Activated naive CD4-positive, alpha-beta T cell treated with anti-CD3 and anti-CD28 coated beads, Interleukin-2, amount 10 ng/mL, durations not matched to agents 7 days and 5 days (primary cell): ENCODE measurements around the gene SATB2.

Source experiments
- CTCF ChIA-PET: fragments of 350-600 bp; sonication (Branson Sonifier 250); formaldehyde crosslinking; loops from one replicate; lab custom pipeline; 2021; ENCODE audit warnings: antibody characterized with exemption; lab: Charles Lee
- DNase-seq: peaks from one replicate; pipeline ENCODE4 v3.0.0-alpha.2; 2020
- H3K27ac Mint-ChIP-seq: one replicate; pipeline ENCODE4 v1.8.0; 2021; ENCODE audit warnings: mild to moderate bottlenecking, moderate library complexity, mixed read lengths
- H3K27me3 Mint-ChIP-seq: one replicate; pipeline ENCODE4 v1.8.0; 2021; ENCODE audit warnings: mild to moderate bottlenecking, mixed read lengths
- H3K36me3 Mint-ChIP-seq: one replicate; pipeline ENCODE4 v1.8.0; 2021; ENCODE audit warnings: mixed read lengths
- H3K4me1 Mint-ChIP-seq: one replicate; pipeline ENCODE4 v1.8.0; 2021; ENCODE audit warnings: mixed read lengths
- H3K4me3 Mint-ChIP-seq: one replicate; pipeline ENCODE4 v1.8.0; 2021; ENCODE audit warnings: mild to moderate bottlenecking, moderate library complexity, mixed read lengths
- H3K9me3 Mint-ChIP-seq: one replicate; pipeline ENCODE4 v1.8.0; 2021; ENCODE audit warnings: mixed read lengths

SATB2 gene

GRCh38 chr2:199303728-199304177 lies 154.0 kb downstream of the SATB2 start:
- CTCF ChIA-PET = no interaction called here

GRCh38 chr2:199302851-199303250 lies 154.9 kb downstream of the SATB2 start:
- H3K9me3 Mint-ChIP-seq = no peaks in the 10 kb centered on the region
- no peak overlapping the region for H3K27ac Mint-ChIP-seq
- no peaks in the 10 kb centered on the region for H3K36me3 Mint-ChIP-seq
- H3K4me3 Mint-ChIP-seq = no peak overlapping the region
- no peaks in the 10 kb centered on the region for H3K4me1 Mint-ChIP-seq
- CTCF ChIA-PET = no interaction called here
- DNase-seq = no peak
- H3K27me3 Mint-ChIP-seq = no peaks in the 10 kb centered on the region

More at GRCh38 chr2:199303728-199304177, 154.0 kb downstream of the SATB2 start:
- no peak overlapping the region for H3K4me3 Mint-ChIP-seq
- no peaks in the 10 kb centered on the region for H3K9me3 Mint-ChIP-seq
- H3K27ac Mint-ChIP-seq = no peak overlapping the region
- no peaks in the 10 kb centered on the region for H3K36me3 Mint-ChIP-seq
- H3K27me3 Mint-ChIP-seq = no peaks in the 10 kb centered on the region
- no peaks in the 10 kb centered on the region for H3K4me1 Mint-ChIP-seq
- DNase-seq = no peak

- no peak overlapping the region for H3K4me3 Mint-ChIP-seq
- H3K4me1 Mint-ChIP-seq = no peaks in the 10 kb centered on the region
- CTCF ChIA-PET = no interaction called here
- no peaks in the 10 kb centered on the region for H3K9me3 Mint-ChIP-seq
- H3K27me3 Mint-ChIP-seq = no peaks in the 10 kb centered on the region
- no peaks in the 10 kb centered on the region for H3K36me3 Mint-ChIP-seq
- H3K27ac Mint-ChIP-seq = no peak overlapping the region
- DNase-seq = no peak
Observed at GRCh38 chr2:199288424-199288823, 169.3 kb downstream of the SATB2 start.

- Mint-ChIP-seq H3K4me1 (no peaks in the 10 kb centered on the region), H3K4me3 (no peak overlapping the region), H3K36me3 (no peaks in the 10 kb centered on the region), H3K27ac (no peak overlapping the region), H3K27me3 (no peaks in the 10 kb centered on the region), H3K9me3 (peaks cover 2% of the 10 kb centered on the region)
- DNase-seq = no peak
- CTCF ChIA-PET = no interaction called here
Observed at GRCh38 chr2:199282309-199282708, 175.4 kb downstream of the SATB2 start.

GRCh38 chr2:199279146-199279545 lies 178.6 kb downstream of the SATB2 start:
- Mint-ChIP-seq H3K36me3 (no peaks in the 10 kb centered on the region), H3K4me1 (no peaks in the 10 kb centered on the region), H3K27ac (no peak overlapping the region), H3K27me3 (no peaks in the 10 kb centered on the region), H3K9me3 (peaks cover 2% of the 10 kb centered on the region), H3K4me3 (no peak overlapping the region)
- no peak for DNase-seq
- CTCF ChIA-PET = no interaction called here

- Mint-ChIP-seq H3K36me3 (no peaks in the 10 kb centered on the region), H3K4me3 (no peak overlapping the region), H3K9me3 (peaks cover 2% of the 10 kb centered on the region), H3K4me1 (no peaks in the 10 kb centered on the region), H3K27ac (no peak overlapping the region), H3K27me3 (no peaks in the 10 kb centered on the region)
- DNase-seq = no peak
- CTCF ChIA-PET = no interaction called here
Observed at GRCh38 chr2:199278099-199278498, 179.6 kb downstream of the SATB2 start.

GRCh38 chr2:199273042-199273511 lies 184.7 kb downstream of the SATB2 start:
- H3K36me3 Mint-ChIP-seq = no peaks in the 10 kb centered on the region
- CTCF ChIA-PET = no interaction called here
- no peak for DNase-seq

GRCh38 chr2:199261936-199262335 lies 195.8 kb downstream of the SATB2 start:
- Mint-ChIP-seq H3K4me3 (no peak overlapping the region), H3K36me3 (no peaks in the 10 kb centered on the region), H3K27ac (no peak overlapping the region), H3K9me3 (peaks cover 15% of the 10 kb centered on the region), H3K4me1 (no peaks in the 10 kb centered on the region), H3K27me3 (peaks cover 3% of the 10 kb centered on the region)
- no peak for DNase-seq
- CTCF ChIA-PET = interaction anchor here (0.6 kb wide), 1 partner anchor 244 kb away, joined by 3 read pairs; no protein-coding TSS in a partner anchor

More at GRCh38 chr2:199273042-199273511, 184.7 kb downstream of the SATB2 start:
- Mint-ChIP-seq H3K27me3 (no peaks in the 10 kb centered on the region), H3K27ac (no peak overlapping the region), H3K9me3 (no peaks in the 10 kb centered on the region), H3K4me3 (no peak overlapping the region), H3K4me1 (no peaks in the 10 kb centered on the region)

- no peak overlapping the region for H3K27ac Mint-ChIP-seq
- CTCF ChIA-PET = no interaction called here
- H3K4me1 Mint-ChIP-seq = no peaks in the 10 kb centered on the region
- H3K36me3 Mint-ChIP-seq = no peaks in the 10 kb centered on the region
- no peak overlapping the region for H3K4me3 Mint-ChIP-seq
- H3K27me3 Mint-ChIP-seq = peaks cover 3% of the 10 kb centered on the region
- no peak for DNase-seq
- H3K9me3 Mint-ChIP-seq = peaks cover 15% of the 10 kb centered on the region
Observed at GRCh38 chr2:199261239-199261638, 196.5 kb downstream of the SATB2 start.

GRCh38 chr2:199259671-199260070 lies 198.1 kb downstream of the SATB2 start:
- H3K27ac Mint-ChIP-seq = no peak overlapping the region
- H3K4me3 Mint-ChIP-seq = no peak overlapping the region
- DNase-seq = no peak
- H3K27me3 Mint-ChIP-seq = peaks cover 3% of the 10 kb centered on the region
- CTCF ChIA-PET = no interaction called here
- no peaks in the 10 kb centered on the region for H3K4me1 Mint-ChIP-seq
- no peaks in the 10 kb centered on the region for H3K36me3 Mint-ChIP-seq
- H3K9me3 Mint-ChIP-seq = peaks cover 15% of the 10 kb centered on the region

- no peak for DNase-seq
- H3K36me3 Mint-ChIP-seq = no peaks in the 10 kb centered on the region
- no peaks in the 10 kb centered on the region for H3K4me1 Mint-ChIP-seq
- peaks cover 3% of the 10 kb centered on the region for H3K27me3 Mint-ChIP-seq
- peaks cover 12% of the 10 kb centered on the region for H3K9me3 Mint-ChIP-seq
- CTCF ChIA-PET = no interaction called here
- no peak overlapping the region for H3K27ac Mint-ChIP-seq
- H3K4me3 Mint-ChIP-seq = no peak overlapping the region
Observed at GRCh38 chr2:199258291-199258690, 199.4 kb downstream of the SATB2 start.

GRCh38 chr2:199257261-199258224 lies 200.2 kb downstream of the SATB2 start:
- CTCF ChIA-PET = no interaction called here
- no peak for DNase-seq
- no peak overlapping the region for H3K4me3 Mint-ChIP-seq
- no peaks in the 10 kb centered on the region for H3K36me3 Mint-ChIP-seq
- peaks cover 7% of the 10 kb centered on the region for H3K9me3 Mint-ChIP-seq
- peaks cover 3% of the 10 kb centered on the region for H3K27me3 Mint-ChIP-seq
- H3K27ac Mint-ChIP-seq = no peak overlapping the region
- H3K4me1 Mint-ChIP-seq = no peaks in the 10 kb centered on the region

GRCh38 chr2:199230091-199230490 lies 227.6 kb downstream of the SATB2 start:
- Mint-ChIP-seq H3K4me3 (no peak overlapping the region), H3K9me3 (peaks cover 9% of the 10 kb centered on the region), H3K27ac (no peak overlapping the region), H3K27me3 (no peaks in the 10 kb centered on the region), H3K4me1 (no peaks in the 10 kb centered on the region), H3K36me3 (no peaks in the 10 kb centered on the region)
- no peak for DNase-seq
- CTCF ChIA-PET = no interaction called here

- H3K4me1 Mint-ChIP-seq = no peaks in the 10 kb centered on the region
- no peak for DNase-seq
- no peaks in the 10 kb centered on the region for H3K27me3 Mint-ChIP-seq
- CTCF ChIA-PET = no interaction called here
- no peak overlapping the region for H3K27ac Mint-ChIP-seq
- H3K36me3 Mint-ChIP-seq = no peaks in the 10 kb centered on the region
- peaks cover 9% of the 10 kb centered on the region for H3K9me3 Mint-ChIP-seq
- no peak overlapping the region for H3K4me3 Mint-ChIP-seq
Observed at GRCh38 chr2:199228887-199229819, 228.6 kb downstream of the SATB2 start.
